ENCODE data around the gene HMGXB4.
"Not testable (repeated sequence)": the region's sequence is repeated elsewhere in the genome, so short reads cannot be mapped to it uniquely, and the experiment has no call there.

The HMGXB4 gene

DNA sequence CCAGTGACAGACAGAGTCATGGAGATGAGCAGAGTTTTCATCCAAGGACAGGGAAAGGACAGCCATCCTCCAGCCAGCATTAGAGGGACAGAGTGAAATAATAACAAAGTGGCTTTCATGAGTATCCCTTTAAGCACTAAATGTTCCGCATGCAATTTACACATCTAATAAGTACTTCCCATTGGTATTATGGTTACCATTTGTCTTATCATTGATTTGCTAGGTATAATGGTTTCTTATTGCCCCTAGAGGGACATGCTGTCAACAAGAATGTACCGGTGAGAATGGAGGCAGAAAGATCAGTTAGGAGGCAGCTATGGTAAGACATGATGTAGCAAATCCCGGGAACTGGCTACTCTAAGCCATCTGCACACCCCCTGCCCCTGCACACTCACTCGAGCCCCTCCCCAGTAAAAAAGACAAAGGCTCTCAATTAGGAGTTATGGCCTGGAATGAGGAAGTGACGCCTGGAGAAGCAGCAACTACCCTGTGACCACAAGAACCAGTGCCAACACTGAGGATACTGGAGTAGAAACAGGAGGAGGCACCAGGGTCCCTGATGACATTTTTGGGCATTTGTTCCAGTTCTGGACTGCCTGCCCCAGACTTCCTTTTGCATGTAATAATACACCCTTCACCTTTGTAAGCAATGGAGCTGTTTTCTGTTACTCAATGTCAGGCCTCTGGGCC is 30.2 kb upstream of the HMGXB4 start:
- no peak overlapping the region for H3K9ac ChIP-seq (ENCODE audit: low read length)
- no peaks in the 10 kb centered on the region for H3K36me3 ChIP-seq (ENCODE audit: control insufficient read depth, insufficient read depth, low read length)
- no peaks in the 10 kb centered on the region for H3K27me3 ChIP-seq (ENCODE audit: control insufficient read depth, insufficient read depth, low read length)
- no peaks in the 10 kb centered on the region for H3K9me3 ChIP-seq (ENCODE audit: control insufficient read depth, low read length)
- no peaks in the 10 kb centered on the region for H3K4me1 ChIP-seq (ENCODE audit: control insufficient read depth, insufficient read depth, low read length)
- H3K4me3 ChIP-seq (ENCODE audit: low read length), result no peak overlapping the region

DNA sequence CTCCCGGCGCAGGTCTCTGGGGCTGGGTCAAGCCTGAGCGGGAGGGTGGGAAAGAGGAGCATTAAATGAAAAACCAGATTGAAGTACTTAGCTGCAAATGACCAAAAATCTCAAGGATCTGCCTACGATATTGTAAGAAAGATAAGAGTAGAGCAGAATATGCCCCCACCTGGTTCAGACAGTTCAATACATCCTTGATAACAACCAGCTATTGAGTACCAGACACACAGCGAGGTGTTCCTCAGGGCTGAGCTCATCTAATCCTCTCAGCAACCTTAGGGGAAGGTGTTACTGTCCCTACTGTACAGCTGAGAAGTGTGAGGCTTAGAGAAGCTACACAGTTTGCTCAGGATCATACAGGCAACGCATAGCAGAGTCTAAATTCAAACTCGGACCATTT is 27.4 kb upstream of the HMGXB4 start:
- Histone ChIP-seq H3K9ac (ENCODE audit: low read length) (no peak overlapping the region), H3K27me3 (ENCODE audit: control insufficient read depth, insufficient read depth, low read length) (no peaks in the 10 kb centered on the region), H3K36me3 (ENCODE audit: control insufficient read depth, insufficient read depth, low read length) (no peaks in the 10 kb centered on the region), H3K4me3 (ENCODE audit: low read length) (no peak overlapping the region), H3K4me1 (ENCODE audit: control insufficient read depth, insufficient read depth, low read length) (no peaks in the 10 kb centered on the region), H3K9me3 (ENCODE audit: control insufficient read depth, low read length) (no peaks in the 10 kb centered on the region)

DNA sequence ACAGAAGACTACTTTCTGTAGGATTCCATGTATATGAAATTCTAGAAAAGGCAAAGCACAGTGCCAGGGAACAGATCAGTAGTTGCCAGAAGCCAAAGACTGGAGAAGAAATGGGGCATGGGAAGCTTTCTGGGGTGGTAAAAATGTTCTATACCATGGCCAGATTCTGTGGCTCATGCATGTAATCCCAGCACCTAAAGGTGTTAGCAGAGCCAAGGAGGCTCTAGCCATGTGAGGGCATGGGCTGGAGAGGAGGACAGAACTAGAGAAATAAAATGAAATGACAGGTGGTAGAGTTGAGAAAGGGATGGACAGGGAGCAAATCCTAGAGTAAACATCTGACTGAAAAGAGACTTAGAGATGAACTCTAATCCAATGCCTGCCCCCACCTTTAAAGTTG is 26.9 kb upstream of the HMGXB4 start:
- no peak overlapping the region for H3K9ac ChIP-seq (ENCODE audit: low read length)
- H3K4me3 ChIP-seq (ENCODE audit: low read length), result no peak overlapping the region
- no peaks in the 10 kb centered on the region for H3K4me1 ChIP-seq (ENCODE audit: control insufficient read depth, insufficient read depth, low read length)
- no peaks in the 10 kb centered on the region for H3K27me3 ChIP-seq (ENCODE audit: control insufficient read depth, insufficient read depth, low read length)
- H3K36me3 ChIP-seq (ENCODE audit: control insufficient read depth, insufficient read depth, low read length), result no peaks in the 10 kb centered on the region
- no peaks in the 10 kb centered on the region for H3K9me3 ChIP-seq (ENCODE audit: control insufficient read depth, low read length)

DNA sequence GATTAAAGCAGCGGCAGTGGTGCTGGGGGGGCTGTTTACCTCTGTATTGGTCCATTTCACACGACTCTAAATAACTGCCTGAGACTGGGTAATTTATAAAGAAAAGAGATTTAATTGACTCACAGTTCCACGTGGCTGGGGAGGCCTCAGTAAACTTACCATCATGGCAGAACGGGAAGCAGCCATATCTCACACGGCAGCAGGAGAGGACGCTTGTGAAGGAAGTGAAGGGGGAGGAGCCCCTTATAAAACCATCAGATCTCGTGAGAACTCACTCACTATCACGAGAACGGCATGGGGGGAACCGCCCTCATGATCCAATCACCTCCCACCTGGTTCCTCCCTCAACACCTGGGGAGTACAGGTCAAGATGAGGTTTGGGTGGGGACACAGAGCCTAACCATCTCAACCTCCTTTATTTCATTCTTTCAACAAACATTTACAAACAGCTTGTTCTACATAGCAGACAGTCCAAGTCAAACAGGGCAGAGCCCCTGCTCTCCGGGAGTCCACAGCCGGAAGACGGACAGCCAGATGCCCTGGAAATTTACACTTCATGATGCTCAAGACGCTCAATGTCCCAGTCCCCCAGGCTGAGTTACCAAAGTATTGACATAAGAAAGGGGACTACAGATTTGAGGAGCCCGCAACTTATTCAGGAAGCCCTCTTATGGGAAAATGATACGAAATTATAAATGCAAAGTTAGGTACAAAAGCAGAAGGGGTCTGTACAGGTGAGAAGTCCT is 26.3 kb upstream of the HMGXB4 start:
- Histone ChIP-seq H3K27me3 (ENCODE audit: control insufficient read depth, insufficient read depth, low read length) (no peaks in the 10 kb centered on the region), H3K36me3 (ENCODE audit: control insufficient read depth, insufficient read depth, low read length) (no peaks in the 10 kb centered on the region), H3K9me3 (ENCODE audit: control insufficient read depth, low read length) (no peaks in the 10 kb centered on the region), H3K9ac (ENCODE audit: low read length) (no peak overlapping the region), H3K4me1 (ENCODE audit: control insufficient read depth, insufficient read depth, low read length) (no peaks in the 10 kb centered on the region), H3K4me3 (ENCODE audit: low read length) (no peak overlapping the region)

DNA sequence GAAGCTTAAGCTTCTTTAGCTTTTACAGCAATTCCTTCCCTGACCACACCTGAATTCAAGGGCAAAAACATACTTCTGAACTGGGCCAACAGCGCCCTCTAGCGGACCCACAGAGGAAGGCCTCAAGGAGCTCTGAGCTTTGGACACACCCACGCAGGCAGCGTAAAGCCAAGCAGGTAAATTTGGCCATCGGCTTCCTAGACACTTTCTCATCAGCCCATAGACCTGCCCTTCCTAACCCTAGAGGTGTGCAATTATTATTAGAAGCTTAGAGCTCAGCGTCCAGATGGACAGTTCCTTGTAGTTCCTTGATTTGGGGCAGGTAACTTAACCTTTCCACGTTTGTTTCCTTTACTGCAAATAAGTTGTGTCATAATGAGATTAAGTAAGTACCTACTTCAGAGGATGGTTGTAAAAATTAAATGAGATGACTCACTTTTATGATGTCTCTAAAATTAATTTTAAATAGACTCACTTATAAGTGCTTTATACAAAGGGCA is 25.7 kb upstream of the HMGXB4 start:
- H3K36me3 ChIP-seq (ENCODE audit: control insufficient read depth, insufficient read depth, low read length), result no peaks in the 10 kb centered on the region
- no peaks in the 10 kb centered on the region for H3K9me3 ChIP-seq (ENCODE audit: control insufficient read depth, low read length)
- no peak overlapping the region for H3K9ac ChIP-seq (ENCODE audit: low read length)

DNA sequence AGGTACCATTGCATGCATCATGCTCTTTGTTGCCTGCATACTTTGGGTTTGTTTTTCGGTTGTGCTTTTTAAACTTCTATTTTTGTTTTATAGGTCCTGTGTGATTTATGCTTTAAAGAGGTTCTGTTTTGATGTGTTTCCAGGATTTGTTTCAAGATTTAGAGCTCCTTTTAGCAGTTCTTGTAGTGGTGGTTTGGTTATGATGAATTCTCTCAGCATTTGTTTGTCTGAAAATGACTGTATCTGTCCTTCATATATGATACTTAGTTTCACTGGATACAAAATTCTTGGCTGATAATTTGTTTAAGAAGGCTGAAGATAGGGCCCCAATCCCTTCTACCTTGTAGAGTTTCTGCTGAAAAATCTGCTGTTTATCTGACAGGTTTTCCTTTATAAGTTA is 18.5 kb upstream of the HMGXB4 start:
- not testable (repeated sequence) for H3K4me3 ChIP-seq (ENCODE audit: low read length); H3K9ac ChIP-seq (ENCODE audit: low read length); H3K9me3 ChIP-seq (ENCODE audit: control insufficient read depth, low read length); H3K27me3 ChIP-seq (ENCODE audit: control insufficient read depth, insufficient read depth, low read length); H3K4me1 ChIP-seq (ENCODE audit: control insufficient read depth, insufficient read depth, low read length); H3K36me3 ChIP-seq (ENCODE audit: control insufficient read depth, insufficient read depth, low read length)

More for the DNA sequence above, 25.7 kb upstream of the HMGXB4 start:
- Histone ChIP-seq H3K27me3 (ENCODE audit: control insufficient read depth, insufficient read depth, low read length) (no peaks in the 10 kb centered on the region), H3K4me1 (ENCODE audit: control insufficient read depth, insufficient read depth, low read length) (no peaks in the 10 kb centered on the region), H3K4me3 (ENCODE audit: low read length) (no peak overlapping the region)

DNA sequence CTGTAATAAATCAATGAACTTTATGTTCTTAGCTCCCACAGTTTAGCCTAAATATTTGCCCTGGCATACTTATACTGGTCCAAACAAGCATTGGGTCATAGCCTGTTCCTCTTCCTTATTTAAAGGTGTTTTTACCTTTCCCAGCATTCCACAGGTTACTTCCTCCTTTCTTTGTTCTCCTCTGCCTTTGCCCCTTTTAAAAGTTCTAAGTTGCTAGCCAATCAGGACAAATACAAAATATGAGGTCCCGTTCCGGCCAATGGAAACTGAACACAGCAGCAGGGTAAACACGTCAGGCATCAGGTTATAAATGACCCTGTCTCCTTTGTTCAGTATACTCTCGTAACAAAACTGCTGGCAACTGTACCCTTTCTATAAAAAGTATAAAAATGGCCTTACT is 12.8 kb upstream of the HMGXB4 start:
- H3K4me1 ChIP-seq (ENCODE audit: control insufficient read depth, insufficient read depth, low read length); H3K36me3 ChIP-seq (ENCODE audit: control insufficient read depth, insufficient read depth, low read length); H3K4me3 ChIP-seq (ENCODE audit: low read length); H3K9ac ChIP-seq (ENCODE audit: low read length); H3K9me3 ChIP-seq (ENCODE audit: control insufficient read depth, low read length); H3K27me3 ChIP-seq (ENCODE audit: control insufficient read depth, insufficient read depth, low read length): not testable (repeated sequence)

DNA sequence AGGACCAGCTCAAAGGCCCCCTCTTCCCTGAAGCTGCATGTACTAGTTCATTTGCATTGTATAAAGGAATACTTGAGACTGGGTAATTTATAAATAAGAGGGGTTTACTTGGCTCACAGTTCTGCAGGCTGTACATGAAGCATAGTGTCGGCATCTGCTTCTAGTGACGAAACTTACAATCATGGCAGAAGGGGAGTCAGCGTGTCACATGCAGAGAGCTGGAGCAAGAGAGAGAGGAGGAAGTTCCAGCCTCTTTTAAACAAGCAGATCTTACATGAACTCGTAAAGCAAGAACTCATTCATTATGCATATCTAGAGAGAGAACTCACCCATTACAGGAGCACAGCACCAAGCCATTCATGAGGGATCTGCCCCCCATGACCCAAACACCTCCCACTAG is 7.1 kb upstream of the HMGXB4 start:
- H3K27me3 ChIP-seq (ENCODE audit: control insufficient read depth, insufficient read depth, low read length), result no peaks in the 10 kb centered on the region
- no peak overlapping the region for H3K4me3 ChIP-seq (ENCODE audit: low read length)
- H3K4me1 ChIP-seq (ENCODE audit: control insufficient read depth, insufficient read depth, low read length), result no peaks in the 10 kb centered on the region
- no peak overlapping the region for H3K9ac ChIP-seq (ENCODE audit: low read length)
- H3K36me3 ChIP-seq (ENCODE audit: control insufficient read depth, insufficient read depth, low read length), result no peaks in the 10 kb centered on the region
- H3K9me3 ChIP-seq (ENCODE audit: control insufficient read depth, low read length), result no peaks in the 10 kb centered on the region

DNA sequence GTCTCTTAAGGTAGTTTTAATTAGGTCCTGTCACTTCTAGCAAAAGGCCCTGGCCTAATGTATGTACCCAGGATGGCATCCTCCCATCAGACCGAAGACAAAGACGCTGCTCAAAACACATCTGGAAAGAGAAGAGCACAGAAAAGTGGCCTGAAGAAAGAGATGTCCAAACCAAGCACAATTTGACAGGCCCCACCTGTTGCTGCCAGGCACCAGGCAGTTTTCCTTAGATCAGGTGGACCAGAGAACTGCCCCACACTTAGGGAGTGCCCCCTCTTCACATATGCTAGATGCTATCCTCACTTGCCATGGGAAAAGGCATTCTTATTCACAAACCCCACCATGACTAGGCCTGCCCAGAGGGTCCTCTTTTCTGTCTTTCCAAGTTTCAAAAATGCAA is 3.3 kb upstream of the HMGXB4 start:
- H3K36me3 ChIP-seq (ENCODE audit: control insufficient read depth, insufficient read depth, low read length), result no peaks in the 10 kb centered on the region
- H3K9me3 ChIP-seq (ENCODE audit: control insufficient read depth, low read length), result no peaks in the 10 kb centered on the region
- H3K4me3 ChIP-seq (ENCODE audit: low read length), result no peak overlapping the region

DNA sequence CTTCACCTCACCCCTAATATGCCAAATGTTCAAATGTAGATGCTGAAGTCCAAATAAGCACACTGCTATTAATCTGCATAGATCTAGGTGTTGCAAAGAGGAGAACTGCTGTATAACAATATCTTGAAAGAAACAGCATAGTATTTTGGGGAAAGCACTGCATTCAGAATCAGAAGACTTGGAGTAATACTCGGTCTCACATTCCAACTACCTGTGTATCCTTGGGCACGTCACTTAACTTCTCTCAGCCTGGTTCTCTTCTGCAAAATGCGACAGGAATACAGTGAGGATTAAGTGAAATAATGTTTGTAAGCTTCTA is 332 bp upstream of the HMGXB4 start:
- Histone ChIP-seq H3K36me3 (ENCODE audit: control insufficient read depth, insufficient read depth, low read length) (no peaks in the 10 kb centered on the region), H3K4me1 (ENCODE audit: control insufficient read depth, insufficient read depth, low read length) (peaks cover 7% of the 10 kb centered on the region), H3K9me3 (ENCODE audit: control insufficient read depth, low read length) (no peaks in the 10 kb centered on the region), H3K4me3 (ENCODE audit: low read length) (peak overlapping the region; percentile 65), H3K9ac (ENCODE audit: low read length) (peak overlapping the region; percentile 86), H3K27me3 (ENCODE audit: control insufficient read depth, insufficient read depth, low read length) (no peaks in the 10 kb centered on the region)

More for the DNA sequence above, 3.3 kb upstream of the HMGXB4 start:
- peaks cover 7% of the 10 kb centered on the region for H3K4me1 ChIP-seq (ENCODE audit: control insufficient read depth, insufficient read depth, low read length)
- H3K27me3 ChIP-seq (ENCODE audit: control insufficient read depth, insufficient read depth, low read length), result no peaks in the 10 kb centered on the region
- H3K9ac ChIP-seq (ENCODE audit: low read length), result no peak overlapping the region

DNA sequence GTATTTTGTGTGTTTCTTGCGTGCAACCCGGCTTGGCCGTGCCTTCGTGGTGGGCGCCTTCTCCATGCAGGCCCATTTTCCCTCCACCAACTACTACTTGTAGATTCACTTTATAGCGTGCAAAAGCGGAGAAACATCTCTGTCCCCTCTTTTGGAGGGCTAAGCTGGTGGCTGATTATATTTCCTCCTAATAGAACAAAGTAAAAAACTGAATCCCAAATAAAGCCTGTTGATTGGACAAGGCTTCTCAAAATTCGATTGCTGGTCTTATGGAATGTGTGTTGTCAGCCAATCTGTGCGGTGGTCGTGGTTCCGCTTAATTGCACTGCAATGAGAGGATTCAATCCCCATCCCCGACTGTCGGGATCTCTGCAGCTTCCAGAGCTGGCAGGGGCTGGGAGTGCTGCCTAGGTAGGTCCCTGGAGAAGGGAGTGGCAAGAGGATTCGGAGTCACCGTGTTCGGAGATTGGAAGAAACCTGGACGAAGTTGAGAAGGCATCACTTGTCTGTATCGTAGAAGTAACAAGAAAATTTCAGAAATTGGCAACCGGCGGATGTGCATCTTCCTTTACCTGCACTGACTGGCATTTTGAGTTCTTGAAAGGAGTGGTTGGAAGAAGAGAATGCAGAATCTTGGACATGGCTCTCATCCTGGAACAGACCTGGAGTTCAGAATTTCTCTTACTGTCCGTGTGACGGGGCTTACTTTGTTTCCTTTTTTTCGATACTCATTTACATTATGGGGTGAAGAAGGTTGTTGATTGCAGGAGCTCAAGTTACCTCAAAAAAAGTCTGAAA is 1.1 kb downstream of the HMGXB4 start:
- H3K9ac ChIP-seq (ENCODE audit: low read length), result peak overlapping the region; percentile 86
- no peaks in the 10 kb centered on the region for H3K36me3 ChIP-seq (ENCODE audit: control insufficient read depth, insufficient read depth, low read length)
- no peaks in the 10 kb centered on the region for H3K27me3 ChIP-seq (ENCODE audit: control insufficient read depth, insufficient read depth, low read length)
- H3K4me1 ChIP-seq (ENCODE audit: control insufficient read depth, insufficient read depth, low read length), result peaks cover 7% of the 10 kb centered on the region
- no peaks in the 10 kb centered on the region for H3K9me3 ChIP-seq (ENCODE audit: control insufficient read depth, low read length)
- H3K4me3 ChIP-seq (ENCODE audit: low read length), result peak overlapping the region; percentile 65

DNA sequence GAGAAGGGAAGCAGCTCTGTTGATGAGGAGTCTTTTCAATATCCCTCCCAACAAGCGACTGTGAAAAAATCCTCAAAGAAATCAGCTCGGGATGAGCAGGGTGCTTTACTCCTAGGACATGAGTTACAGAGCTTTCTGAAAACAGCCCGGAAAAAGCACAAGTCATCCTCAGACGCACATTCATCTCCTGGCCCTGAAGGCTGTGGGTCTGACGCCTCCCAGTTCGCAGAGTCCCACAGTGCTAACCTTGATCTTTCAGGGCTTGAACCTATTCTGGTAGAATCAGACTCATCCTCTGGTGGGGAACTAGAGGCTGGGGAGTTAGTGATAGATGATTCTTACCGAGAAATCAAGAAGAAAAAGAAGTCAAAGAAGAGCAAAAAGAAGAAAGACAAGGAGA is 7.7 kb downstream of the HMGXB4 start:
- H3K9me3 ChIP-seq (ENCODE audit: control insufficient read depth, low read length), result no peaks in the 10 kb centered on the region
- peaks cover 18% of the 10 kb centered on the region for H3K36me3 ChIP-seq (ENCODE audit: control insufficient read depth, insufficient read depth, low read length)

More for the DNA sequence above, 7.7 kb downstream of the HMGXB4 start:
- H3K4me1 ChIP-seq (ENCODE audit: control insufficient read depth, insufficient read depth, low read length), result peaks cover 10% of the 10 kb centered on the region
- H3K27me3 ChIP-seq (ENCODE audit: control insufficient read depth, insufficient read depth, low read length), result no peaks in the 10 kb centered on the region
- no peak overlapping the region for H3K9ac ChIP-seq (ENCODE audit: low read length)
- no peak overlapping the region for H3K4me3 ChIP-seq (ENCODE audit: low read length)
